ENCODE measurements around the gene TTC23L. TPM values are rescaled to one million over a fixed set of nuclear protein-coding genes. Genes with fewer than 3 reads are reported as not detected.

Gene TTC23L
- polyA plus RNA-seq, 2 of the 4 experiments (the other 2 are of a cell fraction): 0.17 to 0.59 TPM

DNA sequence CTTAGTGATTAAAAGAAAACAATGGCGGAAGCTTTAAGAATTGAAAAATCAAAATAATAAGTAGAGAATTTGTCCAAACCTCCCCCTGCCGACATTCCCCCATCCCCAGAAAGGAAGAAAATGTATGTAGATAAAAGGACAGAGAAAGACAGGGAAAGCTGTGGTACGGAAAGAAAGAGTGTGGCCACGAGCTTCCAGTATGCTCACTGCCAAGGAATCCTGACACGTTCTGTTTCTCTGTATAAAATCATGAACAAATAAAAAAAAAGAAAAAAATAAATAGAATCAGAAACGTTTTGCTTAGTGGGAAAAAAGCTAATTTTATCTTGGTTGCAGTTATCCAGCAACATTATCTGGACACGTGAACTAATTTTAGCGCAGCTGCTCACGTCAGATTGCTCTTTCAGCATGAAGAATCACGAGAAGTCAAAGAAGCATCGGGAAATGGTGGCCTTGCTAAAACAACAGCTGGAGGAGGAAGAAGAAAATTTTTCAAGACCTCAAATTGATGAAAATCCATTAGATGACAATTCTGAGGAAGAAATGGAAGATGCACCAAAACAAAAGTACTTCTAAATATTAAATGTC, 105.6 kb downstream of the TTC23L start:
- Histone ChIP-seq H3K9me3 (no peaks in the 10 kb centered on the region), H3K4me1 (no peaks in the 10 kb centered on the region), H3K27ac (no peak overlapping the region), H3K4me3 (no peak overlapping the region), H3K4me2 (no peak overlapping the region)
- TF ChIP-seq POLR2AphosphoS2 (conservative IDR thresholded peaks at IDR 0.05; ENCODE audit: low read length) (no peak), HEYL (CRISPR knock-in tag; IDR thresholded peaks at IDR 0.05) (no peak), CHD2 (IDR thresholded peaks at IDR 0.05; ENCODE audit: low read length, partially characterized antibody) (no peak), ZC3H11A (IDR thresholded peaks at IDR 0.05) (no peak), ZSCAN20 (CRISPR knock-in tag; IDR thresholded peaks at IDR 0.05) (no peak), CBX8 (IDR thresholded peaks at IDR 0.05) (no peak), ZNF302 (CRISPR knock-in tag; IDR thresholded peaks at IDR 0.05) (no peak)
- TF ChIP-seq, protein P1, sequence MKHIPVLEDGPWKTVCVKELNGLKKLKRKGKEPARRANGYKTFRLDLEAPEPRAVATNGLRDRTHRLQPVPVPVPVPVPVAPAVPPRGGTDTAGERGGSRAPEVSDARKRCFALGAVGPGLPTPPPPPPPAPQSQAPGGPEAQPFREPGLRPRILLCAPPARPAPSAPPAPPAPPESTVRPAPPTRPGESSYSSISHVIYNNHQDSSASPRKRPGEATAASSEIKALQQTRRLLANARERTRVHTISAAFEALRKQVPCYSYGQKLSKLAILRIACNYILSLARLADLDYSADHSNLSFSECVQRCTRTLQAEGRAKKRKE (CRISPR knock-in tag; IDR thresholded peaks at IDR 0.05; ENCODE audit: low read depth): no peak
- DNase-seq (ENCODE audit: low read depth in 1 of 2, low spot score in 1 of 2): no peak
- POLR2A ChIA-PET: no interaction called here
- no peak for FAIRE-seq
- no peak for ATAC-seq
- WGBS (ENCODE audit: missing lambda C conversion rate): 87% methylated on average over 11 of the region's 11 CpGs
- CTCF ChIA-PET: interaction anchor here (0.7 to 1.2 kb wide), 4 partner anchors 10 to 470 kb away, joined by 3 to 5 read pairs (median 3); no protein-coding TSS in a partner anchor

Other genes with a start within 250 kb of the TTC23L start
- gene RAI14, start 182.8 kb upstream of the TTC23L start, polyA plus RNA-seq (2011; rRNA removed): 97.7 and 113 TPM in 2 replicates
- 71.9 to 76.7 TPM (median 75.3 TPM) in 3 replicates for gene RAI14, start 182.8 kb upstream of the TTC23L start, polyA plus RNA-seq (2017; fragmentation: RNase III; extraction: RNeasy Plus Mini Kit Qiagen cat#74134 plus additional on column Dnase treatment)
- gene RAD1, start 76.3 kb downstream of the TTC23L start, polyA plus RNA-seq (2011; rRNA removed): 37.2 and 41.4 TPM in 2 replicates
- gene RAD1, start 76.3 kb downstream of the TTC23L start, polyA plus RNA-seq (2017; fragmentation: RNase III; extraction: RNeasy Plus Mini Kit Qiagen cat#74134 plus additional on column Dnase treatment): 34.7 to 41.9 TPM (median 37.3 TPM) in 3 replicates
- gene BRIX1, start 76.5 kb downstream of the TTC23L start, polyA plus RNA-seq (2011; rRNA removed): 56.2 and 88.5 TPM in 2 replicates
- gene BRIX1, start 76.5 kb downstream of the TTC23L start, polyA plus RNA-seq (2017; fragmentation: RNase III; extraction: RNeasy Plus Mini Kit Qiagen cat#74134 plus additional on column Dnase treatment): 67.3 to 77.8 TPM (median 70.2 TPM) in 3 replicates
- 21.5 and 36.5 TPM in 2 replicates for gene DNAJC21, start 90.4 kb downstream of the TTC23L start, polyA plus RNA-seq (2011; rRNA removed)
- gene DNAJC21, start 90.4 kb downstream of the TTC23L start, polyA plus RNA-seq (2017; fragmentation: RNase III; extraction: RNeasy Plus Mini Kit Qiagen cat#74134 plus additional on column Dnase treatment): 30.9 to 32.3 TPM (median 31.1 TPM) in 3 replicates
- gene AGXT2, start 208.8 kb downstream of the TTC23L start, polyA plus RNA-seq (2011; rRNA removed): not detected in 2 replicates
- not detected in 3 replicates for gene AGXT2, start 208.8 kb downstream of the TTC23L start, polyA plus RNA-seq (2017; fragmentation: RNase III; extraction: RNeasy Plus Mini Kit Qiagen cat#74134 plus additional on column Dnase treatment)